Testis (tissue), 2 donors: ENCODE measurements around the gene PKDREJ.

Source experiments
- CTCF ChIP-seq, 3 experiments: fragments of 450-650 bp in 2 of 3; fragments of 200-600 bp in 1 of 3; sonication (generic) in 1 of 3; IDR thresholded peaks; one replicate each; pipeline ENCODE4 v1.5.1; 2016 to 2019; ENCODE audit warnings: antibody characterized with exemption in 3 of 3, mild to moderate bottlenecking in 2 of 3, moderate library complexity in 1 of 3
- POLR2A ChIP-seq: fragments of 450-650 bp; IDR thresholded peaks from one replicate; pipeline ENCODE4 v1.6.1; 2017; ENCODE audit warnings: antibody characterized with exemption, mild to moderate bottlenecking, moderate library complexity

- TF ChIP-seq CTCF (IDR thresholded peaks at IDR 0.05) (no peak), POLR2A (no peak)
These were observed 21.6 kb downstream of the PKDREJ start for GRCh38 chr22:46241396-46242007.
